ACHN (cell line): ENCODE measurements around the gene OR1D5.
"Not testable (repeated sequence)": the region's sequence is repeated elsewhere in the genome, so short reads cannot be mapped to it uniquely, and the experiment has no call there.

ENCODE experiments used
- DNase-seq: peaks from one replicate; pipeline ENCODE4 v3.0.0-alpha.2; 2015
- in situ Hi-C: cut with HindIII; loops from 2 replicates; pipeline ENCODE4 v1.10.0; 2017; ENCODE audit warnings: low sequenced_read_pairs, low pct_ligation_motif_present, low pct_unique_long_range_greater_than_20kb

OR1D5 gene, protein sequence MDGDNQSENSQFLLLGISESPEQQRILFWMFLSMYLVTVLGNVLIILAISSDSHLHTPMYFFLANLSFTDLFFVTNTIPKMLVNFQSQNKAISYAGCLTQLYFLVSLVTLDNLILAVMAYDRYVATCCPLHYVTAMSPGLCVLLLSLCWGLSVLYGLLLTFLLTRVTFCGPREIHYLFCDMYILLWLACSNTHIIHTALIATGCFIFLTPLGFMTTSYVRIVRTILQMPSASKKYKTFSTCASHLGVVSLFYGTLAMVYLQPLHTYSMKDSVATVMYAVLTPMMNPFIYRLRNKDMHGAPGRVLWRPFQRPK

DNA sequence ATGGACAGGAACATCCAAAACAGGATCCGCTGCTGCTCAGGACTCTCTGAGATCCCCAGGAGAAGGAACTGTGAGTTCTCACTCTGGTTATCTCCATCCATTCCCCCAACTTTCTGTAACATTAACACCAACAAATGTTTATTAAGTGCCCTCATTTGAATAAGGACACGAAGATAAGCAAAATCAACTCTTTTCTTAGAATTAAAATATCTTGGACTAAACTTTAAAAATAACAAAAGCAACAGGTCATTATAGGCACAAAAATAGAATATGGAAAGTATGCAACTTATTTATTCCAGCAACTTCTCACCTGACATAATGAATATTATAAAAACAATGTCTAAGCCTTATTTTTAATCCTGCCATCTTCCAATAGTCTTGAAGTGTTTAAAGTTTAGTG, at the start of gene OR1D5:
Gene OR1D5, minus strand, starts transcription at position 101 of the 400 bp plus-strand sequence. Its CDS starts 0 bp downstream, at position 101.
- DNase-seq, in situ Hi-C loops: not testable (repeated sequence)

DNA sequence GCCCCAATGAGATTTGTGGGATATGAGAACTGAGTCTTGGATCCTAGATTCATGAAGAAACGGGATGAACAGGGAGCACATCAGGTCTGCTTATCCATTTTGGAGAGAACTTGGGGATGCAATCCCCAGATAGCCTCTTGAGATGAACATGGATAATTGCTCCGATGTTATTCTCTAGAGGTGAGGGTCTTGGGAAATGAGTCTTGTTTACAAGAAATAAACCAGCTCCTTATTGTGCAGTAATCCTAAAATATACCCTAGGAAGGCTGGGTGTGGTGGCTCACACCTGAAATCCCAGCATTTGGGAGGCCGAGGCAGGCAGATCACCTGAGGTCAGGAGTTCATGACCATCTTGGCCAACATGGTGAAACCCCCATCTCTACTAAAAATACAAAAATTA, 40.9 kb upstream of the OR1D5 start, which contains the start of gene OR1D2:
Gene OR1D2, minus strand, starts transcription at position 101 of the 400 bp plus-strand sequence. CDS start 11,426 bp downstream, outside the sequence.
- in situ Hi-C loops: no loop called here
- no peak for DNase-seq

DNA sequence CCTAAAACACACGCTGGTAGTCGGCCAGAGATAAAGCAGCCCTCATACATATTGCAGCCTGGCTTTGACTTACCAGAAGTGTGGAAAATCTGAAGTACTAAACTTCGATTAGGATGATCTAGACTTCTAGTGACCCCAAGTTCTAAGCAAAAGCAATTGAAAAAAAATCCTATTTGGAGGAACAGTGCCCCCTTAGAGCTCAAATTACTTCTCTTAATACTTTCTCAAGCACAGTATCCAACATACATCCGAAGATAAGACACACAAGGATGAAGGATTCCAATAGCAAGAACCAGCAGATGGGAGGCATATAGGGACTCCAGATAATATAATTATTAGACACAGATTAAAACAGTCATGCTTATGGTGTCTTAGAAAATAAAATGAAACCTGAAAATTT, 10.4 kb upstream of the OR1D5 start:
- DNase-seq, in situ Hi-C loops: not testable (repeated sequence)

DNA sequence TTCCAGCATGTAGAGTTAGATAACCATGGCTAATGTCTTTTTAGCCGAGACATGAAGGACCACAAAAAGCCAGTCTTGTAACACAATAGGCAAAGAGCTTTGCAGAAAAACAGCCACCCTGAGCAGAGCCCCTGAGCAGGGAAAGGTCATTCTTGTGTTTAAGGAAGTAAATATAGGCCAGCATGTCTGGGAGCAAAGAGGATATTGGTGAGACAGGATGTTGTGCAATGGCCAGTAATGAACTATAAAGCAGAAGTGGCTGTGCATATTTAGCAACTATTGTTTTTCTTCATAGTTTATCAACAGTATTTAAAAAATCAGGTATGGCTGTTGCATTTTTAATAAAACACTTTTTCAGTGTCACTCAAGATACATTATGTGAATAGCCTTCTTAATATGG, 1.8 kb upstream of the OR1D5 start:
- in situ Hi-C loops: not testable (repeated sequence)

DNA sequence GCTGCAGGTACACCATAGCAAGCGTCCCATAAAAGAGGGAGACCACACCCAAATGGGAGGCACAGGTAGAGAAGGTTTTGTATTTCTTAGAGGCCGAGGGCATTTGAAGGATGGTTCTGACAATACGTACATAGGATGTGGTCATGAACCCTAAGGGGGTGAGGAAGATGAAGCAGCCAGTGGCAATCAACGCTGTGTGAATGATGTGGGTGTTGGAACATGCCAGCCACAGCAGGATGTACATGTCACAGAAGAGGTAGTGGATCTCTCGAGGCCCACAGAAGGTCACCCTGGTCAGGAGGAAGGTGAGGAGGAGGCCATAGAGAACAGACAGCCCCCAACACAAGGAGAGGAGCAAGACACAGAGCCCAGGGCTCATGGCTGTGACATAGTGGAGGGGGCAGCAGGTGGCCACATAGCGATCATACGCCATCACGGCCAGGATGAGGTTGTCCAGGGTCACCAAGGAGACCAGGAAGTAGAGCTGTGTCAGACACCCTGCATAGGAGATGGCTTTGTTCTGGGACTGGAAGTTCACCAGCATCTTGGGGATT, 506 bp downstream of the OR1D5 start:
- in situ Hi-C loops, DNase-seq: not testable (repeated sequence)

More for the DNA sequence above, 1.8 kb upstream of the OR1D5 start:
- DNase-seq: not testable (repeated sequence)

DNA sequence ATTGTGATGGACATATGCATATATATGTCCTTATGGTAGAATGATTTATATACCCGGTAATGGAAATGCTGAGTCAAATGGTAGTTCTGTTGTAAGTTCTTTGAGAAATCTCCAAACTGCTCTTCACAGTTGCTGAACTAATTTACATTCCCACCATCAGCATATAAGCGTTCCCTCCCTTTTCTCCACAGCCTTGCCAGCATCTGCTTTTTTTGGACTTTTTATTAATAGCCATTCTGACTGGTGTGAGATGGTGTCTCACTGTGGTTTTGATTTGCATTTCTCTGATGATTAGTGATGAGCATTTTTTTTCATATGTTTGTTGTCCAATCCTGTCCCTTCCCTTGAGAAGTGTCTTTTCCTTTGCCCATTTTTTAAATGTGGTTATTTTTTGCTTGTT, 8.5 kb downstream of the OR1D5 start:
- in situ Hi-C loops, DNase-seq: not testable (repeated sequence)

DNA sequence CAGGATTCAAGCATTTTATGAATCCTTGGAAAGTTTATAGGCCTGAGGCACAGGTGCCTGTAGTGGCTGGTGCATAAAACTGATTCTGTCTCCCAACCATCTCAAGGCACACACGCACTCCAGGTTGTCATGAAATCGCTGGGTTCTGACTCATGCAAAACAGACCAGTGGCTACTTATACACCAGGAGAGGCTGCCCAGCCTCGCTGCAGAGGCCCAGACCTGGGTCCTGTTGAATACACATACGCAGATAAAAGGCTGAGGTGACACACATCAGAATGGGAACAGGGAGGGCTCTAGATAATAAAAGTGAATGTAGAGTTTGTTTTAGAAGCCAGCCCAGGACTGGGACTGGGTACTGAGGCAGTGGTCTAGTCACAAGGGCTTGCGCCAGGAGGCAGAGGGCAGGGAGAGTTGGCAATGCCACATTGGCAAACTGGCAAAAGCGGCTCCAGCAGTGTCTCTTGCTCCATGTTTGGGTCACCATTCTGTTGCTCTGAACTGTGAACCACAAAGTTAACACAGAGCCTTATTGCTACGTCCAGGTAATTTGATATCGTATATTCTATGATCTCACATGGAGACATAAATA, 13.6 kb downstream of the OR1D5 start:
- DNase-seq: peak; percentile 29
- in situ Hi-C loops: no loop called here

DNA sequence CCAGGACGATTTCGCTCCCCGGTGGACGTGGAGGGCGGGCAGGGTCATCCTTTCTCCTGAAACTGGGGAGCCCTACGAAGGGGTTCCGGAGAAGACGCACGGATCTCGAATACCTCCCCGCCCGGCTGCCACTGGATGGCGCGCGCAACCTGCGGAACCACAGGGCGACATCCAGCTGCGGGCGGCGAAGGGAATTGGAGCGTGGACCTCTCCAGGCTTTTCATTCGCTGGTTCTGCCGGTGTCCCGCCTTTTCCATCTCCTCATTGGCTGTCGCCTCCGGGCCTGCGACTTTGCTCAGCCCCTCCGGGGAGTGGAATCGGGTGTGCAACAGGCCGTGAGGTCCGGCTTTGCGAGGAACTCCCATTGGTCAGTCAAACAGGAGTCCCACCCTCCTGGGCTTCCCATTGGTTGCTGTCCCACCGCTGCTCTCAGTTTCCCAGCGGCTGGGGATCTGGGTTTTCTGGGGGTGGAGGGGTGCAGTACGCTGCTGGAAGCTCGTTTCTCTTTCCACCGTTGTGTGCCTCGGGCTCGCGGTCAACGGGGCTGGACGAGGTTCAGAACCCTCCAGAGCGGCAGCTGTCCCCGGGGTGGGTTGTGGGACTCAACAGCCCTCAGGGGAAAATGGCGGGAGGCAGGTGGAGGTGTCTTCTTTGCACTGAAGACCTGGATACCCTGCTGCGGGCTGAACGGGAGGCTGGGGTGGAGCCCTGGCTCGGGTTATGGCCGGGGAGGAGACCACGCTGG, 14.5 kb downstream of the OR1D5 start:
- in situ Hi-C loops: no loop called here
- peak; percentile 95 for DNase-seq

DNA sequence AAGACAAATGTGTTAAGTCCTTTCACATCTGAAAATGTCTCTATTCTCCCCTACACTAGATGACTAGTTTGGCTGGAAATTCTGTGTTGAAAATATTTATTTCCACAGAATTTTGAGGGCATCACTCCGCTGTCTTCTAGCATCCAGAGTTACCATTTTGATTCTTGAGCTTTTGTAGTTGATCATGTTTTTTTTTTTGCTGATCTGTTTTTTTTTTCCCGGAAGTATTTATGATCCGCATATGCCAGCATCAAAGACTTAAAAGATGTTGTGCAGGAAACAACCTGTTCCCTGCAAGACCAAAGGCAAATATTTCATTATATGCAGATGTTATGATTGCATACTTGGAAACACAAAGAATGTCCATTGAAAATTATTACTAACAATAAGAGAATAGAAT, 16.7 kb downstream of the OR1D5 start:
- in situ Hi-C loops: no loop called here
- no peak for DNase-seq

DNA sequence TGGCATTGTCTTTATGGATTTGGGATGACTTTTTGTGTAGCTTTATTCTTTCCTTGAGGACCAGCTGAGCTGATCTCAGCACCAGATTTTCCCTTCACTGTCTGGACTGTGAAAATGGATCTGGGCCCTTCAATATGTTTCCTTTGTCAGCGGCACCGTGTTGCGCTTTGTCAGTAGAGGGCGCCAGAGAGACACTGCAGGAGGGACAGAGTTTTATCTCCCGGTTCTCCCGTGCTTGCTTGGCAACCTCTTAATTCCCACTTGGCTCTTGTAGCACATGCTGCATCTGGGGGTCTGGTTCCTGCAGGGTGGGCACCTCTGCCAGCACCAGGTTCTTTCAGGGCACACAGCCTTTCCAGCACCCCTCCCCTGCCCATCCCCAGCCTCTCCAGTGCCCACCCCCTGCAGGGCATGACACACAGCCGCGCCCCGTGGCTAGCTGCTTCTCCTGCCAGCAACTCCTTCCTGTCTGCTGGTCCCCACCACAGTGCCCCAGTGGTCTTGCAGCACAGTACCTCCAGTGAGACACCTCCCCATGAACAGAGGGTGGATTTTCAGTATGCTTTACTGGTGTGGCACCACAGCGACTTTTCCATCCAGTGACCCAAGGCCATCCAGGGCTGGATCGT, 19.6 kb downstream of the OR1D5 start:
- in situ Hi-C loops: no loop called here
- DNase-seq: peak; percentile 19

DNA sequence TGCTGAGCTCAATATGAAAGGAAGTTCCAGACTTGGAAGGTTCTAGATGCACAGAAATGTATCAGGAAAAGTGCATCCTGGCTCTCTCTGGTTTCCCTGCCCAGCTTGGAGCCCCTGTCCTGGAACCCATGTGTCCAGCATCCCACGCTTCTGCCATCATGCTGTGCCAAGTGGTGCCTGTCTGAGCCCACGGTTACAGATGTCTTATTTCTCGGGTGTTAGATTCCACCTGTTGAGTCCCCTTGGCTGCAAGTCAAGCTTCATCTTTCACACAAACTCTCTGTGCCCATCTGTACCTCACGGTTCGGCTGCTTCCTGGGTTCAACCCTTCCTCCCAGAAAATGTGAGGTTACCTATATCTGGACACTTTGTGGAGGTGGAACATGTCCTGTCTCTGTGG, 22.5 kb downstream of the OR1D5 start:
- in situ Hi-C loops: no loop called here

DNA sequence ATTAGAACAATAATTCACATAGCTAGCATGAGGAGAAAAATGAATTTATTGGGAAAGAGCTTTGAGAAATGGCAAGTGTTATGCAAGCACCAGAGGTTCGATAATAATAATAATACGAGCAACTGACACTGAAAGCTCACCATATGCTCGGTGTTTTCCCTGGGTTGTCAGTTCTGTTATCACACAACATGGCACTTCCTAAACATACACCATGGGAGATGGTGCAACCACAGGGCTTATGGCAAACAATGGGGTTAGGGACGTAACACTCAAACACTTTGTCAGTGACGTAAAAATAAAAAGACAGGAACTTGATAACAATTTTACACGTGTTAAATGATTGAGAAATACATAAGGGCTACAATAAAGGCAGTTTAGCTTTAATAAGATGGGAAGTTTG, 23.7 kb downstream of the OR1D5 start:
- no peak for DNase-seq
- in situ Hi-C loops: no loop called here

More for the DNA sequence above, 22.5 kb downstream of the OR1D5 start:
- no peak for DNase-seq

DNA sequence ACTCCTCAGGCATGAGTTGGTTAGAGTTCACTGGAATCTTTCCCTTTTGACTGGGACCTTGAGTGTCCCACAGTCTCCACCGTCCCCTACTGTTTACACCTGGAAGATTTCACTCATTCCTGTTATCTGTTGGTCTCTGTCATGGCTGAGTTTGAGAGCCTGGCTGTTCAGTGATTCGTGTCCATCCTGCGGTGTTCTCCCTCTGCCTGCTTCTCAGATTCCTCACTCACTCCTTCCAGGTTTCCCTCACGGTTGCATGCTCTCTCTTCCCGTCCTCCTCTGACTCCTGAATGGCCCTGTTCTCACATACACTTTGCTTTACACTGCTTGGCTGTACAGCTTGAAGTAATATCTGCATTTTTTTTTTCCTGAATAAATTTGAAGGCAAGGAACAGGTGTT, 24.5 kb downstream of the OR1D5 start:
- no peak for DNase-seq

DNA sequence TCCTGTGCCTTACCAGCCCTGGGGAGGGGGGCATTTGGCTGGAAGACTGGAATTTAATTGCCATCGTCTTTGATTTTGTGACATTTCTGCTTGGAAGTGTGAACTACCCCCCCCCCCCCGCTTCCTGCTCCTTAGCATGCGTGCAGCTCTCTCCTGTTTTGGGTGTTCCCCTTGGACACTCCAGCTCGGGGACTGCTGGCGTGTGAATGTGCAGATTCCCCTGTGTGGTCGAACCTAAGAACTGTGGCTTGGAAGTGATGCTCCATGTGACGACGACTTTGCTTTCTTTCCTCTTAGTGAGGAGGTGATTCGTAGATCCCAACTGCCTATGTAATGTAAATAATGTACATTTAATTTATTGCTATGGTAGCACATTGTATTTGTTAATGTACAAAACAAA, 26.1 kb downstream of the OR1D5 start:
- in situ Hi-C loops: no loop called here

More for the DNA sequence above, 24.5 kb downstream of the OR1D5 start:
- in situ Hi-C loops: no loop called here

DNA sequence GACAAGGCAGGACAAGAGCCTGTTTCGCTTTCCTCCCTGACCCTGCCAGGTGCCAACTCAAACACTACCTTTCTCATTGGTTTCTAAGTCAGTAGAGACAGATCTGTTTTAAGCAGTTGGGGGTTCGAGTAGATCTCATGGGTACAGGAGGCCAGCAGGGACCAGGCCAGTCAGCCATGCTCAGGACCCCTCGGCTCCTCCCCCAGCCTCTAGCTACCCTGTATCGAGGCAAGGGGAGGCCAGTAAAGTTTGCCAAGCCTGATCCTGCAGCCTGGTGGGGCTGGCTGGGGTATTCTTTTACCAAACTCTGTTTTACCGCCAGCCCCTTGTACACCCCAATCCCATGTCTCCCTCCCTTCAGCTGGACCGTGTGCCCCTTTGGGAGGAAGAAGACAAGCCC, 26.6 kb downstream of the OR1D5 start:
- in situ Hi-C loops: no loop called here
- DNase-seq: no peak

More for the DNA sequence above, 26.1 kb downstream of the OR1D5 start:
- DNase-seq: no peak

DNA sequence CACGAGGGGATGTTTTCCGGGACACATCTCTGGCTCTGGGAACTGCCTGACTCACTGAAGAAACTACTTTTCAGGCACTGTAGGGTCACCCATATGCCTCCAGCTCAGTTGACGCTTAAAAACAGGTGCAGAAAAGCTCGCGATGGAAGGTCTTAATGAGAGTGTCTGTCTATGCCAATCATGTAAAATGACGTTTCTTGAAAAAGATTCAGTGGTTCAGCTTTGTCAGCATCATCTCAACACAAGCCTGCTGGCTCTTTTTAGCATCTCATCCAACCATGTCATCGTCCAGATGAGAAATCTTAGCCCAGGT, 27.5 kb downstream of the OR1D5 start:
- in situ Hi-C loops: no loop called here
- no peak for DNase-seq

DNA sequence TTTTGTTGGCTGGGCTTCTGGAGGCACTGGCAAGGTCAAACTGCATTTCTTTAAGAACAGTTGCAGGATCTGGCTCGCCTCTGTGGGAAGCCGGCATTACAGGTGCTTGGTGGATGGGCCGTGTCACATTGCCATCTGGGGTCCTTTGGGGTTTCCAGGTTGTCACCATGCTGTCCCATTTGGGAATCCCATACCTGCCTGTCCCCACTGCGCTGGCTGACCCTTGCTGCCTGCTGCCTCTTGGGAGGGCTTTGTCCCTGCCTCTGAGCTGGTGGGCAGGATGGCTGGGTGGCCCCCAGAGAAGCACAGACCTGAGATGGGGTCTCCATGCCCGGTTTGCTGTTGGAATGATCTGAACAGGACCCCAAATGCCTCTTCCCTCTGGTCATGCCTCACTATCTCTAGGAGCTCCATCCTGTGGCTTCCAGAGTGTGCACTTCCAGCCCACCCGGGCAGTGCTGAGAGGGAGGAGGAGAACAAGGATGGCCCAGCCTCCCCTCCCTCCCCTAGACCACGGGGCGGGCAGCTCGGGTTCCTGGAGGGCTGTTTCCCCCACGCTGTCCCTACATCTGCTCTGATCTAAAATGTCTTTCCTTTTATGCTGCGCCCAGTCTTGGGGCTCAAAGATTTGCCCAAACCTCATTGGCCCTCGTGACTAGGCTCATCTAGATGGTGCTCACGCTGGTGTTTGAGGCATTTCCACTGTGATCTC, 28.0 kb downstream of the OR1D5 start:
- no peak for DNase-seq
- in situ Hi-C loops: no loop called here

DNA sequence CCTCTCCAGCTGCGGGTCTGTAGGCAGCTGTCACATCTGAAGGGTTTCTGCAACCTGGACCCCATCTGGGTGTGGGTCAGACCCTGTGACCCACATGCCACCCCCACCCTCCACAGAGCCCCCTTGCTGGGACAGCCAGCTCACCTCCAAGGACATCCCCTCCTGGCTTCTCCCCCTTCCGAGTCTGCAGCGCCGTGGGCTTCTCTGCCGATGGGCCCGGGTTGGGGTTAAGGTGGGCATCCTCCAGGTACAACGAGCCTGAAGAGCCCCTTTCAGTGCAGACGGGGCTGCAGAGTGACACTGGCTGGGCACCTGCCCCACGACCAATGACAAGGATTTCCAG, 28.9 kb downstream of the OR1D5 start:
- in situ Hi-C loops: no loop called here
- DNase-seq: no peak
